CD14-positive monocyte (primary cell): Measurements from ENCODE around the gene QSOX2. TPM values are rescaled to one million over a fixed set of nuclear protein-coding genes. Genes with fewer than 3 reads are reported as not detected.

ENCODE experiments used
- DNase-seq, 3 donors: peaks; one replicate each; pipeline ENCODE4 v3.0.0-alpha.2; 2011 to 2022
- H2AFZ ChIP-seq: 2 replicates; pipeline ENCODE4 v1.6.0; 2012; ENCODE audit warnings: mild to moderate bottlenecking, low read depth, low read length, inconsistent platforms; ENCODE audit not compliant: insufficient read depth, poor library complexity, severe bottlenecking
- H3K27ac ChIP-seq, 2 donors: 1 replicate in 1 of 2; 2 replicates in 1 of 2; pipeline ENCODE4 v1.5.1; 2012 to 2013; ENCODE audit warnings: low read length in 2 of 2, control low read depth in 1 of 2, inconsistent platforms in 1 of 2, low read depth in 1 of 2, mild to moderate bottlenecking in 1 of 2
- H3K27me3 ChIP-seq, 2 donors: one replicate each; pipeline versions ENCODE4 v1.6.0 to v1.6.1; 2011 to 2013; ENCODE audit warnings: low read length in 2 of 2; ENCODE audit not compliant: control insufficient read depth in 2 of 2, insufficient read depth in 2 of 2
- H3K36me3 ChIP-seq, 2 donors: replicated peaks in 1 of 2; 1 replicate in 1 of 2; 2 replicates in 1 of 2; pipeline versions ENCODE4 v1.5.1 to v1.6.1; 2012 to 2013; ENCODE audit warnings: low read length in 2 of 2, control low read depth in 1 of 2, inconsistent platforms in 1 of 2, mild to moderate bottlenecking in 1 of 2; ENCODE audit not compliant: insufficient read depth in 2 of 2, control insufficient read depth in 1 of 2
- H3K4me1 ChIP-seq, 2 donors: 1 replicate in 1 of 2; 2 replicates in 1 of 2; pipeline versions ENCODE4 v1.5.1 to v1.6.1; 2012 to 2013; ENCODE audit warnings: low read length in 2 of 2, control low read depth in 1 of 2, inconsistent platforms in 1 of 2, mild to moderate bottlenecking in 1 of 2, moderate library complexity in 1 of 2; ENCODE audit not compliant: insufficient read depth in 2 of 2, control insufficient read depth in 1 of 2
- H3K4me2 ChIP-seq: replicated peaks from 2 replicates; pipeline ENCODE3; 2012; ENCODE audit warnings: low read length, moderate library complexity, mild to moderate bottlenecking; ENCODE audit not compliant: poor library complexity, severe bottlenecking; ENCODE audit errors: extremely low read depth
- H3K4me3 ChIP-seq, 3 experiments: fragments of 200-600 bp in 1 of 3; sonication (generic) in 1 of 3; replicated peaks in 1 of 3; 1 replicate in 2 of 3; 2 replicates in 1 of 3; pipeline ENCODE4 v1.5.1; 2011 to 2013; ENCODE audit warnings: low read length in 3 of 3, mild to moderate bottlenecking in 3 of 3, control low read depth in 2 of 3, low read depth in 2 of 3, inconsistent platforms in 1 of 3, moderate library complexity in 1 of 3
- H3K79me2 ChIP-seq: 2 replicates; pipeline ENCODE4 v1.6.0; 2012; ENCODE audit warnings: mild to moderate bottlenecking, control low read depth, inconsistent platforms, low read length, moderate library complexity; ENCODE audit not compliant: insufficient read depth
- H3K9ac ChIP-seq: 2 replicates; pipeline ENCODE4 v1.6.0; 2017; ENCODE audit warnings: low read length, mild to moderate bottlenecking; ENCODE audit not compliant: insufficient read depth, poor library complexity, severe bottlenecking
- H3K9me3 ChIP-seq, 2 donors: replicated peaks in 1 of 2; 1 replicate in 1 of 2; 2 replicates in 1 of 2; pipeline versions ENCODE4 v1.5.1 to v1.6.1; 2012 to 2013; ENCODE audit warnings: low read length in 2 of 2, control low read depth in 1 of 2; ENCODE audit not compliant: control insufficient read depth in 1 of 2, insufficient read depth in 1 of 2
- H4K20me1 ChIP-seq: 2 replicates; pipeline ENCODE4 v1.6.0; 2012; ENCODE audit warnings: mild to moderate bottlenecking, low read length, control low read depth, moderate library complexity; ENCODE audit not compliant: insufficient read depth
- H3K27ac Mint-ChIP-seq, 7 donors: one replicate each; pipeline ENCODE4 v1.8.0; 2020; ENCODE audit warnings: mild to moderate bottlenecking in 7 of 7, mixed read lengths in 7 of 7, moderate library complexity in 6 of 7, inconsistent platforms in 2 of 7
- H3K27me3 Mint-ChIP-seq, 3 donors: one replicate each; pipeline ENCODE4 v1.8.0; 2021 to 2022; ENCODE audit warnings: low read depth in 3 of 3, mild to moderate bottlenecking in 3 of 3, mixed read lengths in 3 of 3, moderate library complexity in 3 of 3, inconsistent platforms in 1 of 3
- H3K36me3 Mint-ChIP-seq, 2 donors: one replicate each; pipeline ENCODE4 v1.8.0; 2020; ENCODE audit warnings: mixed read lengths in 2 of 2, inconsistent platforms in 1 of 2, mild to moderate bottlenecking in 1 of 2
- H3K4me1 Mint-ChIP-seq: one replicate; pipeline ENCODE4 v1.8.0; 2020; ENCODE audit warnings: mild to moderate bottlenecking, mixed read lengths
- H3K4me3 Mint-ChIP-seq, 2 donors: one replicate each; pipeline ENCODE4 v1.8.0; 2020; ENCODE audit warnings: mild to moderate bottlenecking in 2 of 2, mixed read lengths in 2 of 2, moderate library complexity in 1 of 2
- H3K9me3 Mint-ChIP-seq, 7 donors: one replicate each; pipeline ENCODE4 v1.8.0; 2020 to 2022; ENCODE audit warnings: mixed read lengths in 7 of 7, mild to moderate bottlenecking in 6 of 7, moderate library complexity in 6 of 7, inconsistent platforms in 2 of 7
- WGBS: methylation state at CpG from one replicate; pipeline ENCODE4 v1.1.5; 2013; ENCODE audit warnings: missing lambda C conversion rate; ENCODE audit not compliant: insufficient coverage; 5-methylcytosine and 5-hydroxymethylcytosine counted together
- intact Hi-C, 2 donors: fragments of 100-400 bp; cut with micrococcal nuclease; formaldehyde crosslinking; loops; one replicate each; pipeline versions ENCODE4 v1.15.0 to v1.15.1; 2023
- polyA plus RNA-seq, 3 donors: library from polyadenylated mRNA; depleted of rRNA in 1 of 3; unstranded in 2 of 3; stranded (reverse) in 1 of 3; fragments of 300-500 nt in 2 of 3; fragments of >200 nt in 1 of 3; fragmentation: Illumina TruSeq in 2 of 3; gene quantifications; 1 replicate in 2 of 3; 2 replicates in 1 of 3; pipeline ENCODE4 v1.2.3, GENCODE V29; 2012 to 2021
- TF ChIP-seq, protein P1 (sequence below): fragments of 200-600 bp; IDR thresholded peaks from one replicate; pipeline ENCODE4 v1.8.0; 2022; ENCODE audit warnings: antibody characterized with exemption, mild to moderate bottlenecking

QSOX2 gene
- polyA plus RNA-seq, 3 donors, result 0.03 to 8.4 (median 0.17) TPM

DNA sequence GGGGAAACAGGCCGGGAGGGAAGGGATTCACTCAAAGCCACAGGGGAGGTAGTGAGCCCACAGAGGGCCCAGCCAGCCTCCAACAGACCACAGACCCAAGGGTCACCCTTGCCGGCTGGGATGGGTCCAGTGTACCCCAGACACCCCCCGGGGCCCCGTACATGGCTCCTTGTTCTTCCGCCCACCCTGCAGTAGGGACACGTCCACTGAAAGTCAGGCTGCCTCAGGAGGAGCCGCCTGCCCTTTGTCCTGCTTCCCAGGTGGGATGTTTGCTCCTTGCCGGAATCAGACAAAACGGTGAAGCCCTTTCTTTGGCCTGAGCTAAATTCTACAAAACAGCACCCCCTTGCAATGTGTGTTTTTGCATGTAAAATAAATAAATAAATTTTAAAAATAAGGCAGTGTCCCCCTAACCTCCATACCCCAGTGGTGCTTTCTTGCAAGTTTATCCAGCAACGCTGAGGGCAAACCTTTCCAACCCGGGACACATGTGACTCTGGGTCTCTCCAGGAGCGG, 66.5 kb downstream of the QSOX2 start:
- no peak overlapping the region for H3K27ac ChIP-seq
- intact Hi-C loops, result no loop called here
- no peak overlapping the region for H2AFZ ChIP-seq
- H3K79me2 ChIP-seq, result no peaks in the 10 kb centered on the region
- no peaks in the 10 kb centered on the region for H3K27me3 ChIP-seq
- peaks cover 2 to 17% (median 3%) of the 10 kb centered on the region in 3 donors for H3K27me3 Mint-ChIP-seq
- H3K4me2 ChIP-seq, result no peak overlapping the region
- H4K20me1 ChIP-seq, result no peaks in the 10 kb centered on the region
- no peaks in the 10 kb centered on the region for H3K9me3 Mint-ChIP-seq
- H3K36me3 ChIP-seq, result no peaks in the 10 kb centered on the region
- H3K4me1 ChIP-seq, result no peaks in the 10 kb centered on the region
- no peak overlapping the region for H3K4me3 Mint-ChIP-seq
- H3K27ac Mint-ChIP-seq, result no peak overlapping the region
- TF ChIP-seq, protein P1, sequence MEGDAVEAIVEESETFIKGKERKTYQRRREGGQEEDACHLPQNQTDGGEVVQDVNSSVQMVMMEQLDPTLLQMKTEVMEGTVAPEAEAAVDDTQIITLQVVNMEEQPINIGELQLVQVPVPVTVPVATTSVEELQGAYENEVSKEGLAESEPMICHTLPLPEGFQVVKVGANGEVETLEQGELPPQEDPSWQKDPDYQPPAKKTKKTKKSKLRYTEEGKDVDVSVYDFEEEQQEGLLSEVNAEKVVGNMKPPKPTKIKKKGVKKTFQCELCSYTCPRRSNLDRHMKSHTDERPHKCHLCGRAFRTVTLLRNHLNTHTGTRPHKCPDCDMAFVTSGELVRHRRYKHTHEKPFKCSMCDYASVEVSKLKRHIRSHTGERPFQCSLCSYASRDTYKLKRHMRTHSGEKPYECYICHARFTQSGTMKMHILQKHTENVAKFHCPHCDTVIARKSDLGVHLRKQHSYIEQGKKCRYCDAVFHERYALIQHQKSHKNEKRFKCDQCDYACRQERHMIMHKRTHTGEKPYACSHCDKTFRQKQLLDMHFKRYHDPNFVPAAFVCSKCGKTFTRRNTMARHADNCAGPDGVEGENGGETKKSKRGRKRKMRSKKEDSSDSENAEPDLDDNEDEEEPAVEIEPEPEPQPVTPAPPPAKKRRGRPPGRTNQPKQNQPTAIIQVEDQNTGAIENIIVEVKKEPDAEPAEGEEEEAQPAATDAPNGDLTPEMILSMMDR, result no peak
- no peak overlapping the region for H3K9ac ChIP-seq
- no peaks in the 10 kb centered on the region for H3K9me3 ChIP-seq
- DNase-seq, result no peak
- H3K36me3 Mint-ChIP-seq, result no peaks in the 10 kb centered on the region
- no peaks in the 10 kb centered on the region for H3K4me1 Mint-ChIP-seq
- no peak overlapping the region for H3K4me3 ChIP-seq
- 81% methylated on average over 10 of the region's 12 CpGs for WGBS

DNA sequence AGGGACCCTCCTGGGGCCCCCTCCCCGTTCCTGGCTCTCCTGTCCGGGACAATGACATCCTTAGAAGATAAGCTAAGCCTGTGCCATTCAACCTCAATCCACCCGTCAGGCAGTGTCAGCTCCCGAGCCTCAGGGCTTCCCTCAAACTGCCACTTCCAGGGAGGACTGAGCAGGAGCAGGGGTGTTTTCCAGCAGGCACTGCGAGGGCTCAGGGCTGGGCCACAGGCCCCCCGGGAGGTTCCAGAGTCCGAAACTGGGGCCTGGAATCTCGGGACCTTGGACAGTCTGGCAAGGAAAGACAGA, 66.9 kb downstream of the QSOX2 start:
- H4K20me1 ChIP-seq, result no peaks in the 10 kb centered on the region
- WGBS, result 76% methylated on average over 8 of the region's 8 CpGs
- H3K36me3 ChIP-seq, result no peaks in the 10 kb centered on the region
- H3K9me3 ChIP-seq, result no peaks in the 10 kb centered on the region
- no peak overlapping the region for H3K4me2 ChIP-seq
- H2AFZ ChIP-seq, result no peak overlapping the region
- TF ChIP-seq, protein P1, result no peak
- no peaks in the 10 kb centered on the region for H3K4me1 ChIP-seq
- intact Hi-C loops, result no loop called here
- peaks cover 0 to 2% (median 0%) of the 10 kb centered on the region in 7 donors for H3K9me3 Mint-ChIP-seq
- H3K36me3 Mint-ChIP-seq, result no peaks in the 10 kb centered on the region
- H3K4me1 Mint-ChIP-seq, result no peaks in the 10 kb centered on the region
- no peak overlapping the region for H3K9ac ChIP-seq
- no peaks in the 10 kb centered on the region for H3K79me2 ChIP-seq
- no peak overlapping the region for H3K27ac ChIP-seq
- DNase-seq, result no peak
- H3K27ac Mint-ChIP-seq, result no peak overlapping the region
- peaks cover 2 to 15% (median 2%) of the 10 kb centered on the region in 3 donors for H3K27me3 Mint-ChIP-seq
- no peaks in the 10 kb centered on the region for H3K27me3 ChIP-seq
- H3K4me3 Mint-ChIP-seq, result no peak overlapping the region
- no peak overlapping the region for H3K4me3 ChIP-seq
